Neural cell (in vitro differentiated cells): Measurements from ENCODE around the gene C1S. TPM values are rescaled to one million over a fixed set of nuclear protein-coding genes. Genes with fewer than 3 reads are reported as not detected.

ENCODE experiments used
- H2AFZ ChIP-seq: fragments of 200-600, 300-800 bp; sonication (generic), shearing (Covaris generic); 2 replicates; pipeline ENCODE4 v1.6.0; 2014; ENCODE audit warnings: low read depth, mild to moderate bottlenecking, antibody characterized with exemption, low read length, moderate library complexity
- H3F3A ChIP-seq: fragments of 200-600 bp; shearing (Covaris generic); 2 replicates; pipeline ENCODE4 v1.6.1; 2016; ENCODE audit warnings: mild to moderate bottlenecking, moderate library complexity, mixed read lengths, antibody characterized with exemption, low read length; ENCODE audit not compliant: insufficient read depth, poor library complexity, severe bottlenecking
- H3K27ac ChIP-seq: fragments of 200-600, 300-800 bp; sonication (generic), shearing (Covaris generic); 2 replicates; pipeline ENCODE4 v1.5.1; 2014; ENCODE audit warnings: mild to moderate bottlenecking, low read length, moderate library complexity
- H3K27me3 ChIP-seq: fragments of 300-800, 200-600 bp; sonication (generic), shearing (Covaris generic); 2 replicates; pipeline ENCODE4 v1.6.0; 2014; ENCODE audit warnings: mild to moderate bottlenecking, low read depth, low read length, moderate library complexity; ENCODE audit not compliant: insufficient read depth
- H3K36me3 ChIP-seq: fragments of 300-800, 200-600 bp; sonication (generic), shearing (Covaris generic); 2 replicates; pipeline ENCODE4 v1.5.1; 2014; ENCODE audit warnings: mild to moderate bottlenecking, antibody characterized with exemption, low read length, moderate library complexity; ENCODE audit not compliant: insufficient read depth
- H3K4me2 ChIP-seq: fragments of 300-800, 200-600 bp; sonication (generic), shearing (Covaris generic); 2 replicates; pipeline ENCODE4 v1.6.0; 2014; ENCODE audit warnings: mild to moderate bottlenecking, low read length
- H3K4me3 ChIP-seq: fragments of 300-800, 200-600 bp; sonication (generic), shearing (Covaris generic); 2 replicates; pipeline ENCODE4 v1.5.1; 2014; ENCODE audit warnings: mild to moderate bottlenecking, low read length, moderate library complexity
- H3K79me2 ChIP-seq: fragments of 200-600 bp; shearing (Covaris generic); replicated peaks from 2 replicates; pipeline ENCODE4 v1.6.0; 2014; ENCODE audit warnings: mild to moderate bottlenecking, low read length, moderate library complexity; ENCODE audit not compliant: insufficient read depth
- H3K9ac ChIP-seq: fragments of 300-800, 200-600 bp; sonication (generic), shearing (Covaris generic); 2 replicates; pipeline ENCODE4 v1.6.1; 2016; ENCODE audit warnings: mild to moderate bottlenecking, low read length, mixed read lengths
- H3K9me2 ChIP-seq: fragments of 200-600 bp; shearing (Covaris generic); 2 replicates; pipeline ENCODE4 v1.6.1; 2016; ENCODE audit warnings: mild to moderate bottlenecking, low read length, mixed read lengths; ENCODE audit not compliant: insufficient read depth
- H3K9me3 ChIP-seq: fragments of 200-600, 300-800 bp; sonication (generic), shearing (Covaris generic); 2 replicates; pipeline ENCODE4 v1.6.1; 2016; ENCODE audit warnings: mild to moderate bottlenecking, mixed run types, low read length, moderate library complexity, mixed read lengths
- H4K20me1 ChIP-seq: fragments of 200-600 bp; shearing (Covaris generic); 2 replicates; pipeline ENCODE4 v1.6.1; 2016; ENCODE audit warnings: mild to moderate bottlenecking, mixed run types; ENCODE audit not compliant: insufficient read depth
- EP300 ChIP-seq: fragments of 450-650 bp; conservative IDR thresholded peaks from 2 replicates; pipeline ENCODE4 v1.6.1; 2014; ENCODE audit warnings: antibody characterized with exemption, mild to moderate bottlenecking, moderate library complexity; ENCODE audit not compliant: poor library complexity, severe bottlenecking
- EZH2 ChIP-seq: fragments of 200-600, 300-800 bp; shearing (Covaris generic), sonication (generic); IDR thresholded peaks from 2 replicates; pipeline ENCODE4 v1.6.1; 2014; ENCODE audit warnings: antibody characterized with exemption, low read length, borderline replicate concordance, mild to moderate bottlenecking; ENCODE audit not compliant: insufficient read depth, poor library complexity, severe bottlenecking
- MXI1 ChIP-seq: fragments of 450-650 bp; conservative IDR thresholded peaks from 2 replicates; pipeline ENCODE4 v1.6.1; 2014; ENCODE audit warnings: antibody characterized with exemption, mild to moderate bottlenecking; ENCODE audit not compliant: poor library complexity, severe bottlenecking
- POLR2AphosphoS5 ChIP-seq: IDR thresholded peaks from 2 replicates; pipeline ENCODE4 v1.6.1; 2012
- RAD21 ChIP-seq: fragments of 450-650 bp; conservative IDR thresholded peaks from 2 replicates; pipeline ENCODE4 v1.6.1; 2014; ENCODE audit warnings: antibody characterized with exemption, mild to moderate bottlenecking, moderate library complexity
- SMC3 ChIP-seq: fragments of 450-650 bp; conservative IDR thresholded peaks from 2 replicates; pipeline ENCODE4 v1.6.1; 2014; ENCODE audit warnings: antibody characterized with exemption, mild to moderate bottlenecking, moderate library complexity; ENCODE audit not compliant: poor library complexity
- TAF1 ChIP-seq: IDR thresholded peaks from 2 replicates; pipeline ENCODE4 v1.6.1; 2012; ENCODE audit warnings: low read depth
- polyA plus RNA-seq: library from polyadenylated mRNA; depleted of rRNA; stranded (reverse); fragments of >200 nt; gene quantifications from 2 replicates; pipeline ENCODE4 v1.2.3, GENCODE V29; 2014
- TF ChIP-seq, protein P1 (sequence below): fragments of 450-650 bp; IDR thresholded peaks from 2 replicates; pipeline ENCODE4 v1.5.1; 2014; ENCODE audit warnings: antibody characterized with exemption, mild to moderate bottlenecking, moderate library complexity; ENCODE audit not compliant: poor library complexity, severe bottlenecking
- TF ChIP-seq, protein P2 (sequence below): IDR thresholded peaks from 2 replicates; pipeline ENCODE4 v1.6.1; 2012; ENCODE audit warnings: borderline replicate concordance

C1S gene
- polyA plus RNA-seq, 1 donor from 2014 or later: 4.9 TPM

DNA sequence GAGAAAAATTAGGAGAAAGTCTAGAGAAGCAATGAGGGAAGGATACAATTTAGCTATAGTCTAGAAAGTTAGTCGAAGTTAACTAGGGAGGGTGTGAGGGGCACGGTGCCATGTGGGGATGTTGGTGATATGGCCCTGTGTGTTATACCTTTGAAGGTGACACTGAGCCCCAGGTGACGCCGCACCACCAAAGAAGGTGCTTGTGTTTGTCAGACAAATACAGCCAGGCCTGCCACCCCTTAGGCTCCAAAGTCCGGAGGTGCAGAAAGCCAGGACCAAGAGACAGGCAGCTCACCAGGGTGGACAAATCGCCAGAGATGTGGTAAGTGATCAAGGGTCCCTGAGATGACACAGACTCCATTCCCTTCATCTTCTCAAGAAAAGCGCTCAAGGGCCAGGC lies 1.1 kb downstream of the C1S start:
- Histone ChIP-seq H3F3A (no peaks in the 10 kb centered on the region), H3K36me3 (no peaks in the 10 kb centered on the region), H3K9ac (no peak overlapping the region), H3K4me2 (no peak overlapping the region), H3K27ac (no peak overlapping the region), H3K9me3 (no peaks in the 10 kb centered on the region), H3K79me2 (no peaks in the 10 kb centered on the region), H4K20me1 (no peaks in the 10 kb centered on the region), H2AFZ (no peak overlapping the region), H3K4me3 (no peak overlapping the region), H3K9me2 (no peaks in the 10 kb centered on the region), H3K27me3 (no peaks in the 10 kb centered on the region)
- TF ChIP-seq EP300: no peak

DNA sequence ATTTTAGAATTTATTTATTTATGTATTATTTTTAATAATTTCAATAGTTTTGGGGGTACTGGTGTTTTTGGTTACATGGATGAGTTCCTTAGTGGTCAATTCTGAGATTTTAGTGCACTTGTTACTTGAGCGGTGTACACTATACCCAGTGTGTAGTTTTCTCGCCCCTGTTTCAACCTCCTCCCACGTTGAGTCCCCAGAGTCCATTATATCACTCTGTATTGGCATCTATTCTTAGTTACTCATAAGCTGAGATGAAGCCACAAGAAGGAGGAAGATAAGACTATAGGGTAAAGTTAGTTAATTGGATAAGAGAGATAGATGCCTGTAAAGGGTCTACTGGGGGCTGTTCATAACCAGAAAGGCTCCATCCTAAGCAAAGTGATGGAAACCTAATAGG lies 4.0 kb downstream of the C1S start:
- H2AFZ ChIP-seq: no peak overlapping the region
- no peaks in the 10 kb centered on the region for H3K9me3 ChIP-seq
- H3F3A ChIP-seq: no peaks in the 10 kb centered on the region
- no peaks in the 10 kb centered on the region for H3K79me2 ChIP-seq
- no peak overlapping the region for H3K4me3 ChIP-seq
- H3K36me3 ChIP-seq: no peaks in the 10 kb centered on the region
- H4K20me1 ChIP-seq: no peaks in the 10 kb centered on the region
- no peak overlapping the region for H3K4me2 ChIP-seq
- H3K9ac ChIP-seq: no peak overlapping the region
- no peaks in the 10 kb centered on the region for H3K9me2 ChIP-seq
- no peak overlapping the region for H3K27ac ChIP-seq
- TF ChIP-seq EZH2 (no peak), EP300 (no peak), SMC3 (no peak), RAD21 (no peak), TAF1 (no peak), POLR2AphosphoS5 (no peak), MXI1 (no peak)
- TF ChIP-seq, protein P1, sequence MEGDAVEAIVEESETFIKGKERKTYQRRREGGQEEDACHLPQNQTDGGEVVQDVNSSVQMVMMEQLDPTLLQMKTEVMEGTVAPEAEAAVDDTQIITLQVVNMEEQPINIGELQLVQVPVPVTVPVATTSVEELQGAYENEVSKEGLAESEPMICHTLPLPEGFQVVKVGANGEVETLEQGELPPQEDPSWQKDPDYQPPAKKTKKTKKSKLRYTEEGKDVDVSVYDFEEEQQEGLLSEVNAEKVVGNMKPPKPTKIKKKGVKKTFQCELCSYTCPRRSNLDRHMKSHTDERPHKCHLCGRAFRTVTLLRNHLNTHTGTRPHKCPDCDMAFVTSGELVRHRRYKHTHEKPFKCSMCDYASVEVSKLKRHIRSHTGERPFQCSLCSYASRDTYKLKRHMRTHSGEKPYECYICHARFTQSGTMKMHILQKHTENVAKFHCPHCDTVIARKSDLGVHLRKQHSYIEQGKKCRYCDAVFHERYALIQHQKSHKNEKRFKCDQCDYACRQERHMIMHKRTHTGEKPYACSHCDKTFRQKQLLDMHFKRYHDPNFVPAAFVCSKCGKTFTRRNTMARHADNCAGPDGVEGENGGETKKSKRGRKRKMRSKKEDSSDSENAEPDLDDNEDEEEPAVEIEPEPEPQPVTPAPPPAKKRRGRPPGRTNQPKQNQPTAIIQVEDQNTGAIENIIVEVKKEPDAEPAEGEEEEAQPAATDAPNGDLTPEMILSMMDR: no peak
- no peaks in the 10 kb centered on the region for H3K27me3 ChIP-seq

DNA sequence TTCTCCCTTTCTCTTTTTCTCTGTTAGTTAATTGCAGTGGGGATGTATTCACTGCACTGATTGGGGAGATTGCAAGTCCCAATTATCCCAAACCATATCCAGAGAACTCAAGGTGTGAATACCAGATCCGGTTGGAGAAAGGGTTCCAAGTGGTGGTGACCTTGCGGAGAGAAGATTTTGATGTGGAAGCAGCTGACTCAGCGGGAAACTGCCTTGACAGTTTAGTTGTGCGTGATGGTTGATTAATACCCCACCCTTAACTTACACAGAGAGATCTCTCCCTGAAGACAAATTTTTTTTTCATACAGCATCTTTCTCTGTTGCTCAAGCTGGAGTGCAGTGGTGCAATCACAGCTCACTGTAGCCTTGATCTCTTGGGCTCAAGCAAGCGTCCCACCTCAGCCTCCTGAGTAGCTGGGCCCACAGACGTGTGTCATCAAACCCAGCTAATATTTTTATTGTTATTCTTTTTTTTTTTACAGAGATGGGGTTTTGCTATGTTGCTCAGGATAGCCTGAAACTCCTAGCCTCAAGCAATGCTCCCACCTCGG lies 4.6 kb downstream of the C1S start:
- H3K9me3 ChIP-seq: no peaks in the 10 kb centered on the region
- H3K27ac ChIP-seq: no peak overlapping the region
- no peak for TF ChIP-seq POLR2AphosphoS5
- TF ChIP-seq EZH2: no peak
- TF ChIP-seq, protein P1: no peak
- no peak for TF ChIP-seq SMC3
- TF ChIP-seq TAF1: no peak
- TF ChIP-seq RAD21: no peak
- TF ChIP-seq, protein P2, sequence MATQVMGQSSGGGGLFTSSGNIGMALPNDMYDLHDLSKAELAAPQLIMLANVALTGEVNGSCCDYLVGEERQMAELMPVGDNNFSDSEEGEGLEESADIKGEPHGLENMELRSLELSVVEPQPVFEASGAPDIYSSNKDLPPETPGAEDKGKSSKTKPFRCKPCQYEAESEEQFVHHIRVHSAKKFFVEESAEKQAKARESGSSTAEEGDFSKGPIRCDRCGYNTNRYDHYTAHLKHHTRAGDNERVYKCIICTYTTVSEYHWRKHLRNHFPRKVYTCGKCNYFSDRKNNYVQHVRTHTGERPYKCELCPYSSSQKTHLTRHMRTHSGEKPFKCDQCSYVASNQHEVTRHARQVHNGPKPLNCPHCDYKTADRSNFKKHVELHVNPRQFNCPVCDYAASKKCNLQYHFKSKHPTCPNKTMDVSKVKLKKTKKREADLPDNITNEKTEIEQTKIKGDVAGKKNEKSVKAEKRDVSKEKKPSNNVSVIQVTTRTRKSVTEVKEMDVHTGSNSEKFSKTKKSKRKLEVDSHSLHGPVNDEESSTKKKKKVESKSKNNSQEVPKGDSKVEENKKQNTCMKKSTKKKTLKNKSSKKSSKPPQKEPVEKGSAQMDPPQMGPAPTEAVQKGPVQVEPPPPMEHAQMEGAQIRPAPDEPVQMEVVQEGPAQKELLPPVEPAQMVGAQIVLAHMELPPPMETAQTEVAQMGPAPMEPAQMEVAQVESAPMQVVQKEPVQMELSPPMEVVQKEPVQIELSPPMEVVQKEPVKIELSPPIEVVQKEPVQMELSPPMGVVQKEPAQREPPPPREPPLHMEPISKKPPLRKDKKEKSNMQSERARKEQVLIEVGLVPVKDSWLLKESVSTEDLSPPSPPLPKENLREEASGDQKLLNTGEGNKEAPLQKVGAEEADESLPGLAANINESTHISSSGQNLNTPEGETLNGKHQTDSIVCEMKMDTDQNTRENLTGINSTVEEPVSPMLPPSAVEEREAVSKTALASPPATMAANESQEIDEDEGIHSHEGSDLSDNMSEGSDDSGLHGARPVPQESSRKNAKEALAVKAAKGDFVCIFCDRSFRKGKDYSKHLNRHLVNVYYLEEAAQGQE: no peak
- TF ChIP-seq MXI1: no peak
- TF ChIP-seq EP300: no peak

More for the DNA sequence above, 4.6 kb downstream of the C1S start:
- Histone ChIP-seq H3F3A (no peaks in the 10 kb centered on the region), H3K36me3 (no peaks in the 10 kb centered on the region), H3K4me3 (no peak overlapping the region), H4K20me1 (no peaks in the 10 kb centered on the region), H3K4me2 (no peak overlapping the region), H3K9me2 (no peaks in the 10 kb centered on the region), H3K79me2 (no peaks in the 10 kb centered on the region), H3K9ac (no peak overlapping the region), H2AFZ (no peak overlapping the region), H3K27me3 (no peaks in the 10 kb centered on the region)
